Panc1 (cell line): Measurements from ENCODE around the gene TSPAN5.

Experiments
- POLR2AphosphoS5 ChIP-seq: IDR thresholded peaks from 2 replicates; pipeline ENCODE4 v1.6.1; 2012; ENCODE audit warnings: mild to moderate bottlenecking, low read depth, low read length, moderate library complexity
- REST ChIP-seq, 2 experiments: IDR thresholded peaks; 2 replicates each; pipeline ENCODE4 v1.6.1; 2011 to 2012; ENCODE audit warnings: low read depth in 2 of 2, control low read depth in 1 of 2, low read length in 1 of 2, mild to moderate bottlenecking in 1 of 2, moderate library complexity in 1 of 2; ENCODE audit not compliant: insufficient read depth in 1 of 2
- TCF7L2 ChIP-seq: IDR thresholded peaks from 2 replicates; pipeline ENCODE4 v1.6.1; 2011; ENCODE audit warnings: mild to moderate bottlenecking, low read depth, low read length, inconsistent platforms
- TF ChIP-seq, protein P1 (sequence below): fragments of 450-650 bp; IDR thresholded peaks from 2 replicates; pipeline ENCODE4 v1.5.1; 2017; ENCODE audit warnings: mild to moderate bottlenecking

DNA sequence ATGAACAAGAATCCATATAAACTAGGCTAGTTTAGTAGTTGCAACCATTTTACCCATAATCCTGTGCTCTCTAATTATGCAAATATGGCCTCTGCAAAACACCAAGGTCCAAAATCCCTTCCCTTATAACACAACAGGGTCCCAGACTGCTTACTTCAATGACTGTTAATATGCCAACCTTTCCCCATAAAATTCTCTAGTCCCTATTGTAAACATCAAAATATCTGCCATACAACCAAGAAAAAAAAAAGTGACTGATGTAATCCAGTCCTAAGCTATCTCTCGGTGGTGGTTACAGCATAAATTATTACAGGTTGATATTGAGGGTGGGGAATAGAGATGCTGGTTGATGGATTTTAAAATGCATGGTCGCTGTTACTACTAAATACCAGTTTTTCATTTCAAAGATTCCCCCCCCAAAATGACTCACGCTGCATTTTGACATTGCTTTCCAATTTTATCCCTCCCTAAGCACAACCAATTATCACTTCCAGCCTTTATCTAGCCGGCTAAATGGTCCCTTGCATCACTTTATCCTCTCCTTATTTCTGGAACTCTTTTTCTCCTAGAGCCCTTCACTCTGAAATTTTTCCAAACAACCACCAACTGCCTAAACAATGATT is 44.8 kb downstream of the TSPAN5 start:
- TF ChIP-seq, protein P1, sequence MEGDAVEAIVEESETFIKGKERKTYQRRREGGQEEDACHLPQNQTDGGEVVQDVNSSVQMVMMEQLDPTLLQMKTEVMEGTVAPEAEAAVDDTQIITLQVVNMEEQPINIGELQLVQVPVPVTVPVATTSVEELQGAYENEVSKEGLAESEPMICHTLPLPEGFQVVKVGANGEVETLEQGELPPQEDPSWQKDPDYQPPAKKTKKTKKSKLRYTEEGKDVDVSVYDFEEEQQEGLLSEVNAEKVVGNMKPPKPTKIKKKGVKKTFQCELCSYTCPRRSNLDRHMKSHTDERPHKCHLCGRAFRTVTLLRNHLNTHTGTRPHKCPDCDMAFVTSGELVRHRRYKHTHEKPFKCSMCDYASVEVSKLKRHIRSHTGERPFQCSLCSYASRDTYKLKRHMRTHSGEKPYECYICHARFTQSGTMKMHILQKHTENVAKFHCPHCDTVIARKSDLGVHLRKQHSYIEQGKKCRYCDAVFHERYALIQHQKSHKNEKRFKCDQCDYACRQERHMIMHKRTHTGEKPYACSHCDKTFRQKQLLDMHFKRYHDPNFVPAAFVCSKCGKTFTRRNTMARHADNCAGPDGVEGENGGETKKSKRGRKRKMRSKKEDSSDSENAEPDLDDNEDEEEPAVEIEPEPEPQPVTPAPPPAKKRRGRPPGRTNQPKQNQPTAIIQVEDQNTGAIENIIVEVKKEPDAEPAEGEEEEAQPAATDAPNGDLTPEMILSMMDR, result no peak
- no peak for TF ChIP-seq POLR2AphosphoS5
- TF ChIP-seq REST (IDR thresholded peaks at IDR 0.05; ENCODE audit: insufficient read depth in 1 of 2, low read depth in 2 of 2, low read length in 1 of 2), result no peak
- no peak for TF ChIP-seq TCF7L2
